AG08396 (cell line): ENCODE data around the gene FBXL19.

Source experiments
- DNase-seq: peaks from one replicate; pipeline ENCODE4 v3.0.0; 2012; ENCODE audit warnings: low spot score, mixed read lengths

The FBXL19 gene

GRCh38 chr16:30989469-30990047, 66.2 kb downstream of the FBXL19 start:
- no peak for DNase-seq

- no peak for DNase-seq
Observed at GRCh38 chr16:30990105-30990504, 66.7 kb downstream of the FBXL19 start.

GRCh38 chr16:30991052-30991451, 67.7 kb downstream of the FBXL19 start:
- DNase-seq = no peak

DNA sequence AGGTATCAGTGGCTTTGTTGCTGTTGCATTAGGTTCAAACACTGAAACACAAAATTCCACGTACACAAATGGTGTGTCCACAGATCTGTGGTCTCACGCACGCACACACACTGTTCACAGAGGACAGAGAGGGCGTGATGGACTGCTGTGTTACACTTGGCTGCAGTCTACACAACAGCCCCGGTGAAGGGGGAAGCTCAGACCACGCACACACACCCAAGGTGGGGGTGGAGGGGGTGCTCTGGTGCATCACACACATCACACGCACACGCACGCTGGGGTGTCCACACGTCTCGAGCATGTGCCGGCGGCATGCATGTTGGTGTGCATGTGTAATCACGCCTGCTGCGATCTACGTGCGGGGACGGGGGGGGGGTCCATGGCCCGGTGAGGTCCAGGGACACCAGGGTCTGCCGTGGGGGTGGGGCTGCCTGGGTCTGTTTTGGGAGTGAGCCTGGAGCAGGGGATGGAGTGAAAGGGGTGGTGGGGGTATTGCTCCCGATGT, 69.0 kb downstream of the FBXL19 start:
- DNase-seq = no peak

DNA sequence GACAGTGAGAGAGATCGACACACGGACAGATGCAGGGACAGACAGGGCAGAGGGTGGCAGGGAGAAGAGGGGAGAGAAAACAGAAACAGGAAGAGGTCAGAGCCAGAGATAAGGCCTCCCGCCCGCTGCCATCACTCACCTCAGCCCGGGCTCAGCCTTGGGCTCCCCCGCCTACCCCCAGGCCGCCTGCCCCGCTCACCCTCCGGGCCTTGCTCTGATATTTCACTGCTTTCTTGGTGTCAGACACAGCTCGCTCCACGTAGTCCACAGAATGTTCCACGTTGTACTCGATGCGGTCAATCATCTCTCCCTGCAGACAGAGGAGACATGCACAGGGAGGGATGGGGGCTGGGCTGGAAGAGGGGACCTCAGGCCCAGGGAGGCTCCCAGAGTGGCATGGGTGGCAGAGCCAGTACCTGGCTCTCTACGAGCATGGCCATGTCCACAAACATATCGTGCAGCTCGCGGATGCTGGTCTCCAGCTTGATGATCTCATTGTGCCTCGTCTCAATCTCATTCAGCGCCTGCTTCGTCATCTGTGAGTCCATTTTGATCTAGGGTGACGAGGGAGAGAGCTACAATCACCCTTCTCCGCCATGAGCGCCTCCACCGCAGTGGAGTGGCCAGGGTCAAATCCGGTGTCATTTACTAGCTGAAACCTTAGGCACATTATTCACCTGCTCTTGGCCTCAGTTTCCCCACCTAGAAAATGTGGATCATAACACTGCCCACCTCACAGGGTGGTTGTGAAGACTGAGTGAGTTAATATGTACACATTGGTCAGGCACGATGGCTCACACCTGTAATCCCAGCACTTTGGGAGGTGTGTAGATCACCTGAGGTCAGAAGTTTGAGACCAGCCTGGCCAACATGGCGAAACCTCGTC, 69.8 kb downstream of the FBXL19 start:
- DNase-seq = no peak

GRCh38 chr16:30995927-30996323, 72.6 kb downstream of the FBXL19 start:
- no peak for DNase-seq

DNA sequence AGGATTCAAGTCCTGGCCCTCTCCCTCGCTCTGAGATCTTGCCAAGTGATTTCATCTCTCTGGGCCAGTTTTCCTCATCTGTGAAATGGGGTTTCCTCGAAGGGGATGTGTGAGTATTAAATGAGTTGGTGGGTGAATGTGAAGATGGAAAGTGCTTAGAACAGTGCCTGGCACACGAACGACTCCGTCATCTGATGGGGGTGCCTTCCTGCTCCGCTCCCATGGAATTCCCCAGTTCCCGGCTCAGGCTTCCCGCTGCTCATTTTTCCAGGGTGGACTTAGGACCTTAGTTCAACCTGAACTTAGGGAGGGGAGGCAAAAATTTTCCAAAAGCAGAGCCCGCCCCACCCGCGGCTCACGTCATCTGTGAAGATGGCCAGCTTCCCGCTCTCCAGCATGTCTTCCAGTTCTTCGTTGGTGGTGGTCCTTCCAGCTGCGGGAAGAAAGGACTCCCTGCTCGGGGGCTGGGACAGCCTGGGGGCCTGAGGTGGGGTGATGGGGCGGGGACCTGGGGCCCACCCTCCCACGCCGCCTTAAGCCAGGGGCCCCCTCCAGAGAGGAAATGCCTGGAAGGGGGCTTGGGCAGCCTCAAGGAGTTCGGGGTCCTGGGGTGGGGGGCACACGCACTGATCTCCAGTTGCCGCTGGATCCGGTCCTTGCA, 73.1 kb downstream of the FBXL19 start:
- no peak for DNase-seq

DNA sequence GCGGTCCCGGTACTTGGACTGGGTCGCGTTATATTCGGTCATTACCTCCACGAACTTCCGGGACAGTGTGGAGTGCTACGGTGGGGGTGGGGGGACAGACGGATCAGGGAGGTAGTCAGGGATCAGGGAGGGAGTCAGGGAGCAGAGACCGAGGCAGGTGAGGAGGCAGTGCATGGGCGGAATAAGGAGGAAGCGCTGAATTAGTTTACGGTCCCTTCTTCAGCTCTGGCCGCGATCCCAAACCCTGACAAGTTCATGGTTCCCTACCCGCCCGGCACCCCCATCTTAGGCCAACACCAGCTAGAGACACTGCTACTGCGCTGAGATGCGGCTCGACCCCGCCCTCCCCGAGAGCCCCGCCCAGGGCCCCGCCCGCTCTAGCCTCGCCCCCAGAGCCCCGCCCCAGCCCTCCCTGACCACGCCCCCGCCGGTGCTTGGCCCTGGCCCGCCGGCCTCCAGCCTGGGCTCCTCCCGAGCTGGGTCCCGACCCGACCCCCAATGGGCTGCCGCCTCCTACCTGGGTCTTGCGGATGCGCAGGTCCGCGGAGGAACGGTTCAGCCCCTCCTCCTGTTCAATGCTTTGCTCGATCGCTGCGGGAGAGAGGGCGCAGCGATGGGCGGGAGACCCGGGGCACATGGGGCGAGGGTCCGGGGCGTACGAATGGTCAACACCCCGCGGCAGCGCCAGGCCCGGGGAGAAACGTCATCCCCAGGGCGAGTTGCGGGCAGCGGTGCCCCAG, 73.8 kb downstream of the FBXL19 start:
- peak; percentile 98 for DNase-seq

- peak; percentile 93 for DNase-seq
Observed at GRCh38 chr16:30997725-30998711, 74.6 kb downstream of the FBXL19 start.
